SK-N-SH (cell line): Measurements from ENCODE around the gene PELI1.

ENCODE experiments used
- TAF1 ChIP-seq: IDR thresholded peaks from 2 replicates; pipeline ENCODE4 v1.6.1; 2012; ENCODE audit warnings: low read depth, mild to moderate bottlenecking, low read length, moderate library complexity, borderline replicate concordance
- TEAD4 ChIP-seq: IDR thresholded peaks from 2 replicates; pipeline ENCODE4 v1.4.0; 2012; ENCODE audit warnings: mild to moderate bottlenecking, borderline replicate concordance; ENCODE audit not compliant: insufficient read depth
- TF ChIP-seq, protein P1 (sequence below): fragments of 150-350 bp; IDR thresholded peaks from 2 replicates; pipeline ENCODE4 v1.6.1; 2017; ENCODE audit warnings: antibody characterized with exemption, low read length, low read depth, borderline replicate concordance

- TF ChIP-seq, protein P1, sequence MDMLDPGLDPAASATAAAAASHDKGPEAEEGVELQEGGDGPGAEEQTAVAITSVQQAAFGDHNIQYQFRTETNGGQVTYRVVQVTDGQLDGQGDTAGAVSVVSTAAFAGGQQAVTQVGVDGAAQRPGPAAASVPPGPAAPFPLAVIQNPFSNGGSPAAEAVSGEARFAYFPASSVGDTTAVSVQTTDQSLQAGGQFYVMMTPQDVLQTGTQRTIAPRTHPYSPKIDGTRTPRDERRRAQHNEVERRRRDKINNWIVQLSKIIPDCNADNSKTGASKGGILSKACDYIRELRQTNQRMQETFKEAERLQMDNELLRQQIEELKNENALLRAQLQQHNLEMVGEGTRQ, result no peak
- no peak for TF ChIP-seq TEAD4
- no peak for TF ChIP-seq TAF1
Measured at GRCh38 chr2:64189586-64189985, 45.4 kb upstream of the PELI1 start.
